ENCODE measurements around the gene RNU4-1. TPM values are rescaled to one million over a fixed set of nuclear protein-coding genes. Genes with fewer than 3 reads are reported as not detected.
"Not testable (repeated sequence)": the region's sequence is repeated elsewhere in the genome, so short reads cannot be mapped to it uniquely, and the experiment has no call there.

The RNU4-1 gene
- total RNA-seq, 1 experiment from 2014 or later = 2,436 TPM

- POLR2A ChIA-PET = no interaction called here
- TF ChIP-seq, protein P1, sequence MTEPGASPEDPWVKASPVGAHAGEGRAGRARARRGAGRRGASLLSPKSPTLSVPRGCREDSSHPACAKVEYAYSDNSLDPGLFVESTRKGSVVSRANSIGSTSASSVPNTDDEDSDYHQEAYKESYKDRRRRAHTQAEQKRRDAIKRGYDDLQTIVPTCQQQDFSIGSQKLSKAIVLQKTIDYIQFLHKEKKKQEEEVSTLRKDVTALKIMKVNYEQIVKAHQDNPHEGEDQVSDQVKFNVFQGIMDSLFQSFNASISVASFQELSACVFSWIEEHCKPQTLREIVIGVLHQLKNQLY (CRISPR knock-in tag; IDR thresholded peaks at IDR 0.05) = no peak
- TF ChIP-seq MYBL2 (CRISPR knock-in tag; IDR thresholded peaks at IDR 0.05) (no peak), SP1 (CRISPR knock-in tag; conservative IDR thresholded peaks at IDR 0.05) (no peak), TCF7 (CRISPR knock-in tag; IDR thresholded peaks at IDR 0.05; ENCODE audit: low read depth) (no peak), E2F1 (CRISPR knock-in tag; IDR thresholded peaks at IDR 0.05) (no peak), NR3C1 (CRISPR knock-in tag; conservative IDR thresholded peaks at IDR 0.05; ENCODE audit: low read depth) (no peak), RORB (CRISPR knock-in tag; IDR thresholded peaks at IDR 0.05) (no peak), HMGA2 (CRISPR knock-in tag; IDR thresholded peaks at IDR 0.05) (no peak), CREB1 (CRISPR knock-in tag; IDR thresholded peaks at IDR 0.05) (no peak), NFYB (CRISPR knock-in tag; conservative IDR thresholded peaks at IDR 0.05; ENCODE audit: low read depth) (no peak), NFE2L1 (CRISPR knock-in tag; IDR thresholded peaks at IDR 0.05) (no peak), ETV6 (CRISPR knock-in tag; IDR thresholded peaks at IDR 0.05) (no peak), JUN (CRISPR knock-in tag; IDR thresholded peaks at IDR 0.05) (no peak), GTF2I (CRISPR knock-in tag; conservative IDR thresholded peaks at IDR 0.05) (no peak)
- TF ChIP-seq, protein P2, sequence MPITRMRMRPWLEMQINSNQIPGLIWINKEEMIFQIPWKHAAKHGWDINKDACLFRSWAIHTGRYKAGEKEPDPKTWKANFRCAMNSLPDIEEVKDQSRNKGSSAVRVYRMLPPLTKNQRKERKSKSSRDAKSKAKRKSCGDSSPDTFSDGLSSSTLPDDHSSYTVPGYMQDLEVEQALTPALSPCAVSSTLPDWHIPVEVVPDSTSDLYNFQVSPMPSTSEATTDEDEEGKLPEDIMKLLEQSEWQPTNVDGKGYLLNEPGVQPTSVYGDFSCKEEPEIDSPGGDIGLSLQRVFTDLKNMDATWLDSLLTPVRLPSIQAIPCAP (CRISPR knock-in tag; IDR thresholded peaks at IDR 0.05) = no peak
- TF ChIP-seq, protein P3, sequence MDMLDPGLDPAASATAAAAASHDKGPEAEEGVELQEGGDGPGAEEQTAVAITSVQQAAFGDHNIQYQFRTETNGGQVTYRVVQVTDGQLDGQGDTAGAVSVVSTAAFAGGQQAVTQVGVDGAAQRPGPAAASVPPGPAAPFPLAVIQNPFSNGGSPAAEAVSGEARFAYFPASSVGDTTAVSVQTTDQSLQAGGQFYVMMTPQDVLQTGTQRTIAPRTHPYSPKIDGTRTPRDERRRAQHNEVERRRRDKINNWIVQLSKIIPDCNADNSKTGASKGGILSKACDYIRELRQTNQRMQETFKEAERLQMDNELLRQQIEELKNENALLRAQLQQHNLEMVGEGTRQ (CRISPR knock-in tag; IDR thresholded peaks at IDR 0.05) = no peak
- DNase-seq (ENCODE audit: low spot score) = no peak
- Mint-ChIP-seq H3K36me3 (peaks cover 4% of the 10 kb centered on the region), H3K4me1 (peaks cover 57% of the 10 kb centered on the region), H3K9me3 (no peaks in the 10 kb centered on the region), H3K4me3 (no peak overlapping the region), H3K27ac (peak overlapping the region; percentile 68), H3K27me3 (ENCODE audit: low read depth) (no peaks in the 10 kb centered on the region)
- CTCF ChIA-PET = interaction anchor here (0.9 to 22.1 kb wide), 3 partner anchors 13 to 24 kb away, joined by 4 to 717 read pairs (median 111); partner anchors contain the start of gene PXN
- ATAC-seq = no peak
Observed at GRCh38 chr12:120252071-120252906, 40.7 kb downstream of the RNU4-1 start.

GRCh38 chr12:120251364-120252070, 41.5 kb downstream of the RNU4-1 start:
- ATAC-seq; H3K27me3 Mint-ChIP-seq (ENCODE audit: low read depth); H3K9me3 Mint-ChIP-seq; DNase-seq (ENCODE audit: low spot score); H3K4me3 Mint-ChIP-seq; H3K27ac Mint-ChIP-seq; POLR2A ChIA-PET; H3K36me3 Mint-ChIP-seq: not testable (repeated sequence)
- H3K4me1 Mint-ChIP-seq = peaks cover 51% of the 10 kb centered on the region
- CTCF ChIA-PET = interaction anchor here (0.6 to 22.1 kb wide), 4 partner anchors 13 to 50 kb away, joined by 3 to 717 read pairs (median 58); partner anchors contain the start of gene PXN

Data from WTC11 (cell line).